Ishikawa (cell line): Measurements from ENCODE around the gene CCT3.

Experiments used
- CEBPB ChIP-seq: IDR thresholded peaks from 2 replicates; pipeline ENCODE4 v1.6.1; 2012
- EP300 ChIP-seq: IDR thresholded peaks from 2 replicates; pipeline ENCODE4 v1.6.1; 2012; ENCODE audit warnings: borderline replicate concordance
- NFIC ChIP-seq: IDR thresholded peaks from 2 replicates; pipeline ENCODE4 v1.6.1; 2012
- RAD21 ChIP-seq: IDR thresholded peaks from 2 replicates; pipeline ENCODE4 v1.6.1; 2012; ENCODE audit warnings: low read depth
- REST ChIP-seq: IDR thresholded peaks from 2 replicates; pipeline ENCODE4 v1.6.1; 2012; ENCODE audit warnings: low read depth, mild to moderate bottlenecking
- ZBTB7A ChIP-seq: IDR thresholded peaks from 2 replicates; pipeline ENCODE4 v1.6.1; 2012; ENCODE audit warnings: low read depth

- TF ChIP-seq REST (no peak), NFIC (no peak), ZBTB7A (no peak), EP300 (no peak), CEBPB (no peak), RAD21 (no peak)
Measured at GRCh38 chr1:156263288-156263655, 74.8 kb downstream of the CCT3 start.
